Muscle of leg (tissue), 11 donors: ENCODE data around the gene FBXO42. TPM values are rescaled to one million over a fixed set of nuclear protein-coding genes. Genes with fewer than 3 reads are reported as not detected.
"Not testable (repeated sequence)": the region's sequence is repeated elsewhere in the genome, so short reads cannot be mapped to it uniquely, and the experiment has no call there.

Experiments
- DNase-seq: peaks from one replicate; pipeline ENCODE4 v3.0.0; 2013
- H3K27ac ChIP-seq: one replicate; pipeline ENCODE4 v1.5.1; 2013; ENCODE audit warnings: mild to moderate bottlenecking, low read length, control low read depth
- H3K27me3 ChIP-seq: one replicate; pipeline ENCODE4 v1.6.1; 2013; ENCODE audit warnings: low read length; ENCODE audit not compliant: control insufficient read depth, insufficient read depth
- H3K36me3 ChIP-seq: one replicate; pipeline ENCODE4 v1.6.1; 2013; ENCODE audit warnings: low read length; ENCODE audit not compliant: control insufficient read depth, insufficient read depth
- H3K4me1 ChIP-seq: one replicate; pipeline ENCODE4 v1.6.1; 2013; ENCODE audit warnings: low read length; ENCODE audit not compliant: control insufficient read depth, insufficient read depth
- H3K4me3 ChIP-seq: one replicate; pipeline ENCODE4 v1.5.1; 2013; ENCODE audit warnings: low read length, control low read depth
- H3K9me3 ChIP-seq: replicated peaks from 2 replicates; pipeline ENCODE4 v1.6.1; 2013; ENCODE audit warnings: low read depth, low read length; ENCODE audit not compliant: control insufficient read depth
- WGBS: methylation state at CpG from one replicate; pipeline ENCODE4 v1.1.5; 2013; ENCODE audit warnings: missing lambda C conversion rate; ENCODE audit not compliant: insufficient coverage; 5-methylcytosine and 5-hydroxymethylcytosine counted together
- polyA plus RNA-seq, 8 donors: library from polyadenylated mRNA; unstranded; fragments of 120-200 nt; gene quantifications; one replicate each; pipeline versions ENCODE4 v1.2.1 to v1.2.3, GENCODE V29; 2013; ENCODE audit warnings: inconsistent platforms in 1 of 8, low replicate concordance in 1 of 8; ENCODE audit not compliant: insufficient read length in 8 of 8, insufficient read depth in 1 of 8
- total RNA-seq: library from RNA; stranded (reverse); fragments of 120-200 nt; gene quantifications from one replicate; pipeline ENCODE4 v1.2.4, GENCODE V29; 2013

The FBXO42 gene
- total and polyA plus RNA-seq, 9 donors = 14.8 to 21.0 (median 16.5) TPM

GRCh38 chr1:16372535-16373285 lies 20.4 kb upstream of the FBXO42 start:
- 61% methylated on average over 3 of the region's 3 CpGs for WGBS
- H3K27ac ChIP-seq = no peak overlapping the region
- H3K4me1 ChIP-seq = peaks cover 39% of the 10 kb centered on the region
- H3K27me3 ChIP-seq = no peaks in the 10 kb centered on the region
- H3K36me3 ChIP-seq = peaks cover 16% of the 10 kb centered on the region
- DNase-seq = peak; percentile 62
- no peak overlapping the region for H3K4me3 ChIP-seq
- no peaks in the 10 kb centered on the region for H3K9me3 ChIP-seq

- no peaks in the 10 kb centered on the region for H3K27me3 ChIP-seq
- no peak overlapping the region for H3K27ac ChIP-seq
- no peak overlapping the region for H3K4me3 ChIP-seq
- H3K4me1 ChIP-seq = peaks cover 33% of the 10 kb centered on the region
- WGBS = 89% methylated on average over 4 of the region's 5 CpGs
- no peaks in the 10 kb centered on the region for H3K9me3 ChIP-seq
- peaks cover 16% of the 10 kb centered on the region for H3K36me3 ChIP-seq
- DNase-seq = no peak
Observed at GRCh38 chr1:16371725-16372124, 19.4 kb upstream of the FBXO42 start.

GRCh38 chr1:16369821-16370220 lies 17.5 kb upstream of the FBXO42 start:
- Histone ChIP-seq H3K4me1 (peaks cover 22% of the 10 kb centered on the region), H3K36me3 (peaks cover 13% of the 10 kb centered on the region), H3K9me3 (no peaks in the 10 kb centered on the region), H3K27ac (no peak overlapping the region), H3K27me3 (no peaks in the 10 kb centered on the region), H3K4me3 (no peak overlapping the region)
- DNase-seq = no peak
- 80% methylated on average over 2 of the region's 4 CpGs for WGBS

- Histone ChIP-seq H3K36me3 (peaks cover 9% of the 10 kb centered on the region), H3K9me3 (no peaks in the 10 kb centered on the region), H3K27me3 (no peaks in the 10 kb centered on the region), H3K4me3 (peak overlapping the region; percentile 96), H3K27ac (peak overlapping the region; percentile 100), H3K4me1 (peaks cover 16% of the 10 kb centered on the region)
- 2% methylated on average over 15 of the region's 24 CpGs for WGBS
- peak; percentile 84 for DNase-seq
Observed at GRCh38 chr1:16367968-16368890, 15.9 kb upstream of the FBXO42 start.

- Histone ChIP-seq H3K27me3 (no peaks in the 10 kb centered on the region), H3K4me1 (peaks cover 11% of the 10 kb centered on the region), H3K36me3 (peaks cover 3% of the 10 kb centered on the region), H3K27ac (peak overlapping the region; percentile 100), H3K4me3 (peak overlapping the region; percentile 96), H3K9me3 (no peaks in the 10 kb centered on the region)
- DNase-seq = peak; percentile 97
- under 1% methylated on average over 38 of the region's 47 CpGs for WGBS
Observed at GRCh38 chr1:16367258-16367967, 15.1 kb upstream of the FBXO42 start.

GRCh38 chr1:16366722-16367257 lies 14.5 kb upstream of the FBXO42 start, which contains the start of gene SZRD1:
Gene SZRD1 (plus strand): TSS chr1:16367242. CDS start chr1:16367258, 16 bp downstream.
- Histone ChIP-seq H3K9me3 (no peaks in the 10 kb centered on the region), H3K27ac (peak within 1 kb of the TSS; percentile 100), H3K27me3 (no peaks in the 10 kb centered on the region), H3K4me1 (peaks cover 11% of the 10 kb centered on the region), H3K4me3 (peak within 1 kb of the TSS; percentile 96), H3K36me3 (peaks cover 3% of the 10 kb centered on the region)
- peak; percentile 100 for DNase-seq
- 0% methylated on average over 20 of the region's 24 CpGs for WGBS

GRCh38 chr1:16365146-16365498 lies 12.8 kb upstream of the FBXO42 start:
- not testable (repeated sequence) for H3K4me3 ChIP-seq, H3K27ac ChIP-seq, H3K27me3 ChIP-seq, H3K36me3 ChIP-seq, H3K9me3 ChIP-seq, DNase-seq, H3K4me1 ChIP-seq
- 100% methylated on average over 1 of the region's 3 CpGs for WGBS

GRCh38 chr1:16356867-16357266 lies 4.6 kb upstream of the FBXO42 start:
- H3K27me3 ChIP-seq = no peaks in the 10 kb centered on the region
- H3K27ac ChIP-seq = no peak overlapping the region
- no CpG with 5 or more reads among the region's 3 CpGs for WGBS
- peaks cover 5% of the 10 kb centered on the region for H3K4me1 ChIP-seq
- DNase-seq = no peak
- H3K36me3 ChIP-seq = no peaks in the 10 kb centered on the region
- no peak overlapping the region for H3K4me3 ChIP-seq
- H3K9me3 ChIP-seq = no peaks in the 10 kb centered on the region

- peaks cover 9% of the 10 kb centered on the region for H3K4me1 ChIP-seq
- WGBS = 80% methylated on average over 2 of the region's 2 CpGs
- H3K4me3 ChIP-seq = no peak overlapping the region
- H3K27ac ChIP-seq = no peak overlapping the region
- no peaks in the 10 kb centered on the region for H3K27me3 ChIP-seq
- H3K9me3 ChIP-seq = no peaks in the 10 kb centered on the region
- H3K36me3 ChIP-seq = no peaks in the 10 kb centered on the region
- DNase-seq = no peak
Observed at GRCh38 chr1:16354619-16355018, 2.3 kb upstream of the FBXO42 start.
